GM10847 (cell line): ENCODE results near the gene NOL11.

ENCODE experiments used
- POLR2A ChIP-seq: IDR thresholded peaks from 2 replicates; pipeline ENCODE4 v1.6.1; 2011; ENCODE audit not compliant: insufficient read length; ENCODE audit errors: extremely low read depth

The NOL11 gene

GRCh38 chr17:67717624-67718324, at the start of gene NOL11:
TSS of gene NOL11 (plus strand) at chr17:67717936. CDS start at chr17:67717948, 12 bp downstream.
- peak; percentile 86 for TF ChIP-seq POLR2A

- no peak for TF ChIP-seq POLR2A
Observed at GRCh38 chr17:67671493-67671892, 46.2 kb upstream of the NOL11 start.

DNA sequence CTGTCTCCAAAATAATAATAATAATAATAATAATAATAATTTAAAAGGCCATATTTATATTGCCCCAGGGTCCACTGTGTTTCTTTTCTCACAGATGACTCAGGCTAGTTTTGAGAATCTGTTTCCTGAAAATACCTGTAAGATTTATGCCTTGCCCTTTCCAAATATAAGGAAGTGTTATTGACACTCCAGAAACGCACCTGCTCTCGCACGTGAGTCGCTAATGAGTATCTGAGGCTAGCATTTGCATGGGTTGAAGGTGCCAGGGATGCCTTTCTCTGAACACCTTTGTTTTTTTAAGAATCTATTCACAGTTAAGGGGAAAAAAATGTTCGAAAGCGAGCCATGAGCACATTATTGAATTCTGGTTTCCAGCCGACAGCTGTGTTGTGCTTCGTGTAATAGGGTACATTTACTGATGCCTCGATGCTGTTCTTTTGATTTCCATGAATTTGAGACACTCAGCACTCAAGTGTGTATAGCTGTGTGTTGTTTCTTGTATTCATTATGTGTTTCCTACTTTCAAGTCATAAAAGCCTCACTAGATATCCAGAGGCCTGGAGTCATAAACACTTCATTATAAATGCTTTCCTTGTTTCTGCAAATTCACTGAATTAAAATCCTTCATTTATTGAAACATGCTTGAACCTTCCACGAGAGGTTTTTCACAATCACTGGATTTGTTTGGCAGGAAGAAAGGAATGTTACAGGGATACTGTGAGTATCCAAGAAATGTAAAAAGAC, 45.0 kb upstream of the NOL11 start:
- TF ChIP-seq POLR2A = no peak

- TF ChIP-seq POLR2A = no peak
Observed at GRCh38 chr17:67675481-67675880, 42.3 kb upstream of the NOL11 start.

GRCh38 chr17:67676305-67676704, 41.4 kb upstream of the NOL11 start:
- TF ChIP-seq POLR2A = no peak

DNA sequence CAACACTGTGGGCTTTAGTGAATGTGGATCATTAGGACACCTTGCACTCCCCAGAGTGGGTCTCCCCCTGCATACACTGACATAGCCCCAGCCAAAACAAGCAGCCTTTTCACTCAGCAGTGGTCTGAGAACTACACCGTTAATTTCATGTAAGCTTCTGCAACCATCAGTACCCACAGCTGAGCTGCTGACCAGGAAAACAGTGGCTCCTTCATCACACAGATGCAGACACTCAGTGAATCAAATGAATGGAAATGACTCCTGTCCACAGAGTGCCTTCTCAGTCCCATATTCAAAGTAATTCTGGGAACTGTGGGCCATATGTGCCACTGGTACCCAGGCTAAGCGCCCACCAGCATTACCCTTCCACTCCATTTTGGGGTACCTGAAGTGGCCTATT, 39.3 kb upstream of the NOL11 start:
- TF ChIP-seq POLR2A = no peak

DNA sequence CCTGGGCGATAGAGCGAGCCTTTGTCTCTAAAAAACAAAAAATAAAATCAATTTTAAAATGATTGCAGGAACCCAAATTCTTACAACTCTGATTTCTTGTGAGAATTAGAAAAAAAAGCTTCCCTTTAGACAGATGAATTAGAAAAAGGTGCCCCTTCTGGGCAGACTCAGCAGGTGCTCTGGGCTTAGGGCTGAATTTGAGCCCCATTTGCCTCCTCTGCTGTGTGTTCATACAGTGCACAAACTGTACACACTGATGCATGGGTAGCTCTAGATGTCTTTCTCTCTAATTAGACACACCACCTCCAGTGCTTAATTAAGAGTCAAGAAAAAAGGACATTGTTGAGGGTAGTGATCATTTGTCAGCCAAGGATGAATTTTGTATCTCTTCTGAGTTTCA, 38.5 kb upstream of the NOL11 start:
- no peak for TF ChIP-seq POLR2A

DNA sequence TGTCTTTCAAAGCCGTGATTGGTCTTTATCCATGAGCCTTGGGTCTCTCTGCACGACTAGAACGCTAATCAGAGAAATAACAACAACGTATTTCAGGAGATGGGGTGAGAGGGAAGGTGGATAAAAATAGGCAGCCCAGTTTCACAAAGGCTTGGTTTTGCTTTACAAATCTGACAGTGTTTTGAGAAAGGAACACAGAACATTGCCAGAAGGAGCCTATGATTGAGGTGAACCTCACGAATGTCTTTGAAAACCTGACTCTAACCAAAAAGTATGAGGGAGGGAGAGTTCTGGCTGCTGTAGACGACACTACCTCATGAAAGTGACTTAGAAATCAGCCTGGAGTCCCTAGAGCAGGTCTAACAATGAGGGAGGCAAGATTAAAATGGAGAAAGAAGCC, 38.0 kb upstream of the NOL11 start:
- no peak for TF ChIP-seq POLR2A

DNA sequence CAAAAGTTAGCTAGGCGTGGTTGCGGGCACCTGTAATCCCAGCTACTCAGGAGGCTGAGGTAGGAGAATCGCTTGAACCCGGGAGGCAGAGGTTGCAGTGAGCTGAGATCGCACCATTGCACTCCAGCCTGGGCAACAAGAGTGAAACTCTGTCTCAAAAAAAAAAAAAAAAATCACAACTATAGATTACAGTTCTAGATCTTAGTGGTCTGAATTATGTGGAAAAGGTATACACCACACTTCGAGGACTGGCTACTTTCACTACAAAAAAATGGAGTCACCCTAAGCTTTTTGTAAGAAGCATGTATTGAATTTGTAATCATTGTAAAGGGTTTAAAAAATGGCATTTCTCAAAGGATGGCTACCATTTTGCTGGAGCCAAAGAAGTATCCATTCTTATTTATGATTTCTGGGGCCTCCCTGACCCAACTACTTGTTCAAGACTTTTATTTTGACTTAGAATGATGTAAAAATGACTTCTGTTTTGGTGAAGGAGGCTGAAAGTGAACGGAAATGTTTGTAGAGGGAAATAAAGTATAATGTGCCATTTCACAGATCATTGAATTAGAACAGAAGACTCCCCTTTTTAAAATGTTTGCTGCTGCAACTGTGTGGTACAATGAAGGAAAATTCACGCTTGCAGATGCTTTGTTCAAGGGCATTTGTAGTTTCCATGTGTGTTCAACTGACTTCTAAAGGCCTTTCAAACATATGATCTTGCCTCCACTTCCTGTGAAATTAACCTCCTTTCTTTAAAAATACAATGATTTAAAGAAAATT, 37.1 kb upstream of the NOL11 start:
- no peak for TF ChIP-seq POLR2A

- TF ChIP-seq POLR2A = no peak
Observed at GRCh38 chr17:67682196-67682595, 35.5 kb upstream of the NOL11 start.

DNA sequence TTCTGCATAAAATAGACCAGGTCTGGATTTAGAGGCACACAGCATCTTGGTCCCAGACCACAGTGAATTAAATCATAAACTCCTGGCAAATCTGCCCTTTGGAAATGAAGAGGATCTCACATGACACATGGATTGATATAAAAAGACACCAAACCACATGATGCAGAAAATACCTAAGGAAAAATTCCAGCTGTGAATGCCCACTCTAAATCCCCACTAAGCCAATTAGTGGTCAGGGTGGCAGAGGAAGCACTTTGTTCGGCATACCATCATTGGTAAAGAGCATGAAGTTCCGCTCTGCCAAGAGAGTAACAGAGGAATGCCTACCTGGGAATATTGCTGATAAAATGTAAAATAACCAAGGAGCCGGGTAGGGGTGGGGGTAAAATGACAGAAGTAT, 32.4 kb upstream of the NOL11 start:
- TF ChIP-seq POLR2A = no peak

- TF ChIP-seq POLR2A = no peak
Observed at GRCh38 chr17:67686241-67686640, 31.5 kb upstream of the NOL11 start.

GRCh38 chr17:67687511-67687910, 30.2 kb upstream of the NOL11 start:
- TF ChIP-seq POLR2A = no peak

GRCh38 chr17:67689534-67690177, 28.1 kb upstream of the NOL11 start:
- no peak for TF ChIP-seq POLR2A

DNA sequence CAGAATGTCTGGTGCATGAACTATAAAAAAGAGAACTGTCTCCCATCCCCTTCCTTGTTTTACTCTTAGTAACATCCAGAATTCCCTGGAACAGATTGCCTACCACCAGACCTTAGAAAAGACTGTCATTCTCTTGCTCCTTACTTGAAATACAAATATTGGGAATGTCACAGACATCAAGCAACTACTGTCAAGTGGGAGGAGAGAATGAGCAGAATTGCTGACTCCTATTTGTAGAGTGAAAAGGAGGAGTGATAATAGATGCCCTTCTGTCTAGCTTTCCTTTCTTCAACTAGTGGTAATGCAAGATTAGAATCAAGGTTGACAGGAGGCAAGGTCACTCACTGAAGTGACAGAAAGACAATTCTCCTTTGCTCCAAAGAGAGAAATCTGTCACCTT, 23.9 kb upstream of the NOL11 start:
- TF ChIP-seq POLR2A = no peak
